GM21717 (cell line): ENCODE data around the gene STAC3.

Experiments used
- ATAC-seq: cut with Tn5 transposase; IDR thresholded peaks from one replicate; pipeline ENCODE4 v1.9.1; 2021; ENCODE audit warnings: mild to moderate bottlenecking, moderate library complexity; ENCODE audit not compliant: unreplicated experiment

Gene STAC3

GRCh38 chr12:57255916-57256315 is 4.9 kb upstream of the STAC3 start:
- no peak for ATAC-seq

- ATAC-seq = no peak
These were observed 3.7 kb upstream of the STAC3 start for GRCh38 chr12:57254506-57255280.

- no peak for ATAC-seq
These were observed 446 bp downstream of the STAC3 start for GRCh38 chr12:57250541-57250940.

GRCh38 chr12:57248934-57249742 is 1.8 kb downstream of the STAC3 start:
- ATAC-seq = no peak

- ATAC-seq = no peak
These were observed 3.9 kb downstream of the STAC3 start for GRCh38 chr12:57247041-57247440.

GRCh38 chr12:57244312-57244696 is 6.7 kb downstream of the STAC3 start:
- no peak for ATAC-seq

GRCh38 chr12:57243521-57244311 is 7.3 kb downstream of the STAC3 start:
- ATAC-seq = no peak

GRCh38 chr12:57242691-57243454 is 8.1 kb downstream of the STAC3 start:
- no peak for ATAC-seq

- ATAC-seq = no peak
These were observed 8.7 kb downstream of the STAC3 start for GRCh38 chr12:57242329-57242690.

- ATAC-seq = no peak
These were observed 9.3 kb downstream of the STAC3 start for GRCh38 chr12:57241402-57242310.

- ATAC-seq = no peak
These were observed 10.0 kb downstream of the STAC3 start for GRCh38 chr12:57240926-57241401.

- ATAC-seq = no peak
These were observed 10.7 kb downstream of the STAC3 start for GRCh38 chr12:57240066-57240921.

- peak; percentile 0 for ATAC-seq
These were observed 11.4 kb downstream of the STAC3 start for GRCh38 chr12:57239587-57240065.

GRCh38 chr12:57238854-57239554 is 12.0 kb downstream of the STAC3 start:
- ATAC-seq = peak; percentile 44

- no peak for ATAC-seq
These were observed 12.8 kb downstream of the STAC3 start for GRCh38 chr12:57237932-57238853.

- no peak for ATAC-seq
These were observed 13.4 kb downstream of the STAC3 start for GRCh38 chr12:57237596-57237931.
